SK-N-SH treated with all-trans-retinoic acid at 6 μM for 48 hours (cell line): ENCODE results near the gene CACNA1C.

ENCODE experiments used
- CREB5 ChIP-seq: fragments of 250-450 bp; sonication (Bioruptor Pico); IDR thresholded peaks from 2 replicates; pipeline ENCODE4 v1.5.1; 2020; ENCODE audit warnings: low read depth, mild to moderate bottlenecking, moderate library complexity
- CSDC2 ChIP-seq: fragments of 250-450 bp; sonication (Bioruptor Pico); IDR thresholded peaks from 2 replicates; pipeline ENCODE4 v1.5.0; 2020; ENCODE audit warnings: mild to moderate bottlenecking, moderate library complexity
- PATZ1 ChIP-seq: fragments of 250-450 bp; sonication (Bioruptor Pico); IDR thresholded peaks from 2 replicates; pipeline ENCODE4 v1.8.0; 2020; ENCODE audit warnings: mild to moderate bottlenecking, moderate library complexity, borderline replicate concordance
- RARB ChIP-seq: fragments of 250-450 bp; sonication (Bioruptor Pico); IDR thresholded peaks from 2 replicates; pipeline ENCODE4 v1.8.0; 2021; ENCODE audit warnings: mild to moderate bottlenecking, moderate library complexity
- ZC3H10 ChIP-seq: fragments of 250-450 bp; sonication (Bioruptor Pico); IDR thresholded peaks from 2 replicates; pipeline ENCODE4 v1.5.1; 2021; ENCODE audit warnings: mild to moderate bottlenecking, moderate library complexity
- ZFP3 ChIP-seq: fragments of 250-450 bp; sonication (Bioruptor Pico); IDR thresholded peaks from 2 replicates; pipeline ENCODE4 v1.5.0; 2020; ENCODE audit warnings: mild to moderate bottlenecking, moderate library complexity
- ZFP30 ChIP-seq: fragments of 450-650 bp; formaldehyde crosslinking; IDR thresholded peaks from 2 replicates; pipeline ENCODE4 v1.5.0; 2022; ENCODE audit warnings: mild to moderate bottlenecking, moderate library complexity

GRCh38 chr12:2064071-2064507 lies 11.3 kb downstream of the CACNA1C start:
- TF ChIP-seq PATZ1: no peak
- TF ChIP-seq CSDC2 (CRISPR knock-in tag): no peak
- no peak for TF ChIP-seq ZFP3 (CRISPR knock-in tag)
- TF ChIP-seq ZFP30 (CRISPR knock-in tag): no peak
- TF ChIP-seq CREB5 (CRISPR knock-in tag): no peak
- no peak for TF ChIP-seq ZC3H10 (CRISPR knock-in tag)
- TF ChIP-seq RARB: no peak
